ENCODE results near the gene ASTL.
A peak's percentile ranks its signal among the peaks of the same experiment; 100 is the strongest.
"Not testable (repeated sequence)": the region's sequence is repeated elsewhere in the genome, so short reads cannot be mapped to it uniquely, and the experiment has no call there.

Gene ASTL

GRCh38 chr2:96146153-96146880 lies 8.0 kb upstream of the ASTL start:
- DNase-seq (ENCODE audit: low spot score) = peak; percentile 66

GRCh38 chr2:96145848-96146152 lies 7.5 kb upstream of the ASTL start:
- DNase-seq (ENCODE audit: low spot score) = no peak

GRCh38 chr2:96145036-96145847 lies 6.9 kb upstream of the ASTL start, which contains the start of gene DUSP2:
Gene DUSP2 (minus strand): TSS chr2:96145440. CDS start chr2:96145354, 86 bp downstream.
- peak; percentile 83 for DNase-seq (ENCODE audit: low spot score)

GRCh38 chr2:96144481-96145035 lies 6.3 kb upstream of the ASTL start:
- DNase-seq (ENCODE audit: low spot score) = peak; percentile 72

GRCh38 chr2:96143848-96144480 lies 5.7 kb upstream of the ASTL start:
- peak; percentile 41 for DNase-seq (ENCODE audit: low spot score)

- no peak for DNase-seq (ENCODE audit: low spot score)
Observed at GRCh38 chr2:96143231-96143847, 5.0 kb upstream of the ASTL start.

- no peak for DNase-seq (ENCODE audit: low spot score)
Observed at GRCh38 chr2:96142217-96143113, 4.2 kb upstream of the ASTL start.

GRCh38 chr2:96141624-96141967 lies 3.3 kb upstream of the ASTL start:
- DNase-seq (ENCODE audit: low spot score) = not testable (repeated sequence)

- DNase-seq (ENCODE audit: low spot score) = no peak
Observed at GRCh38 chr2:96140941-96141623, 2.8 kb upstream of the ASTL start.

- no peak for DNase-seq (ENCODE audit: low spot score)
Observed at GRCh38 chr2:96139181-96139758, 968 bp upstream of the ASTL start.

- DNase-seq (ENCODE audit: low spot score) = no peak
Observed at GRCh38 chr2:96137321-96138178, 752 bp downstream of the ASTL start.

GRCh38 chr2:96136129-96136720 lies 2.1 kb downstream of the ASTL start:
- DNase-seq (ENCODE audit: low spot score) = no peak

- DNase-seq (ENCODE audit: low spot score) = no peak
Observed at GRCh38 chr2:96135621-96136020, 2.7 kb downstream of the ASTL start.

GRCh38 chr2:96135171-96135570 lies 3.1 kb downstream of the ASTL start:
- DNase-seq (ENCODE audit: low spot score) = no peak

- no peak for DNase-seq (ENCODE audit: low spot score)
Observed at GRCh38 chr2:96134421-96134820, 3.9 kb downstream of the ASTL start.

- no peak for DNase-seq (ENCODE audit: low spot score)
Observed at GRCh38 chr2:96131813-96132745, 6.2 kb downstream of the ASTL start.

GRCh38 chr2:96131152-96131812 lies 7.0 kb downstream of the ASTL start:
- no peak for DNase-seq (ENCODE audit: low spot score)

Data from left forelimb (tissue), 1 donor.